Spleen (tissue), 7 donors: Measurements from ENCODE around the gene ARHGEF12.

Source experiments
- CTCF ChIP-seq, 11 experiments: fragments of 200-600 bp in 7 of 11; fragments of 450-650 bp in 4 of 11; sonication (generic) in 4 of 11; IDR thresholded peaks in 8 of 11; conservative IDR thresholded peaks in 3 of 11; 1 replicate in 7 of 11; 2 replicates in 4 of 11; pipeline versions ENCODE4 v1.4.0 to v1.8.0; 2016 to 2021; ENCODE audit warnings: antibody characterized with exemption in 11 of 11, inconsistent platforms in 4 of 11, mild to moderate bottlenecking in 1 of 11
- POLR2A ChIP-seq, 3 donors: fragments of 450-650 bp; IDR thresholded peaks; one replicate each; pipeline ENCODE4 v1.5.1; 2017; ENCODE audit warnings: antibody characterized with exemption in 3 of 3, mild to moderate bottlenecking in 1 of 3
- POLR2AphosphoS5 ChIP-seq, 3 donors: sonication (generic); formaldehyde crosslinking; IDR thresholded peaks; one replicate each; pipeline ENCODE4 v1.5.1; 2017; ENCODE audit warnings: antibody characterized with exemption in 3 of 3
- donor health status: DM: no; HTN: no; CAD: no; lungs with moderate emphysema.
- donor health status: DM: no; HTN: no; CAD: no.
- donor health status: DM: no; HTN: no; CAD: no.

- TF ChIP-seq CTCF (IDR thresholded peaks at IDR 0.05 in 8 of 11, conservative IDR thresholded peaks at IDR 0.05 in 3 of 11) (peak; percentile 63 to 94 (median 89)), POLR2A (IDR thresholded peaks at IDR 0.05) (no peak), POLR2AphosphoS5 (IDR thresholded peaks at IDR 0.05) (no peak)
Observed at GRCh38 chr11:120303004-120303637, 33.1 kb upstream of the ARHGEF12 start.
